Thoracic aorta (tissue), 2 donors: ENCODE data around the gene SUSD2. TPM values are rescaled to one million over a fixed set of nuclear protein-coding genes. Genes with fewer than 3 reads are reported as not detected.

ENCODE experiments used
- ATAC-seq: fragments of 150-250 bp; one replicate; pipeline ENCODE4 v1.8.0; 2017; ENCODE audit warnings: low read depth; ENCODE audit not compliant: insufficient number of reproducible peaks, low FRiP score
- DNase-seq: peaks from one replicate; pipeline ENCODE4 v3.0.0-alpha.2; 2020; ENCODE audit warnings: low spot score
- H3K27ac ChIP-seq, 2 donors: fragments of 200-600 bp; sonication (generic); 1 replicate in 1 of 2; 2 replicates in 1 of 2; pipeline ENCODE4 v1.5.1; 2016; ENCODE audit warnings: mild to moderate bottlenecking in 2 of 2, moderate library complexity in 2 of 2
- H3K27me3 ChIP-seq: fragments of 200-600 bp; sonication (generic); replicated peaks from 2 replicates; pipeline ENCODE4 v1.6.0; 2016; ENCODE audit warnings: mild to moderate bottlenecking; ENCODE audit not compliant: insufficient read depth
- H3K36me3 ChIP-seq: fragments of 200-600 bp; sonication (generic); one replicate; pipeline ENCODE4 v1.5.1; 2016
- H3K4me1 ChIP-seq, 2 donors: fragments of 200-600 bp; sonication (generic); 1 replicate in 1 of 2; 2 replicates in 1 of 2; pipeline versions ENCODE4 v1.5.1 to v1.6.0; 2016; ENCODE audit warnings: low read depth in 2 of 2, mild to moderate bottlenecking in 1 of 2; ENCODE audit not compliant: control insufficient read depth in 1 of 2
- H3K4me3 ChIP-seq: fragments of 200-600 bp; sonication (generic); 2 replicates; pipeline ENCODE4 v1.5.1; 2016; ENCODE audit warnings: mild to moderate bottlenecking
- H3K9me3 ChIP-seq: fragments of 200-600 bp; sonication (generic); 2 replicates; pipeline ENCODE4 v1.5.1; 2016
- total RNA-seq, 2 donors: library from RNA; depleted of rRNA; stranded (reverse); fragments of >200 nt; gene quantifications; one replicate each; pipeline versions ENCODE4 v1.1.0 to v1.2.3, GENCODE V29; 2016
- TF ChIP-seq, protein P1 (sequence below): fragments of 200-600 bp; sonication (generic); IDR thresholded peaks from one replicate; pipeline ENCODE4 v1.5.1; 2019; ENCODE audit warnings: antibody characterized with exemption

The SUSD2 gene
- total RNA-seq, 2 donors from 2014 or later = 16.8 to 43.2 TPM

DNA sequence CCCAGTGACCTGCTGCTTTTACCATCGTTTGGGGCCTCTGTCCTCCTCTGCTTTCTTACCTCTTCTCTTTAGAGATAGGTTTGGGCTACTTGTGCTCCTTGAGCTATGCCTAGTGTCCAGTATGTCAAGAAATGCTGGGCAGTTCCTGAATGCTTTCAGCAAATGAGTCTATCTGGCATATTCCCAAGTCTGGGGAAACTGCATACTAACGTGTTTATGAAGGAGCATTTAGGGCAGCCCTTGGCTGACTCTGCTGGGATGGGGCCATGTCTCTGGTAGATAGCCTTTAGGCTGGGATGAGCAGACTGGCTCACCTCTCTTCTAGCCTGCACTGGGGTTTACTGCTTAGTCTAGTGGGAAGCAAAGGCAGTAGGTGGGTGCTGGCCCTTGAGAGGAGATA lies 43.7 kb upstream of the SUSD2 start:
- no peak for ATAC-seq
- no peaks in the 10 kb centered on the region for H3K27me3 ChIP-seq
- H3K36me3 ChIP-seq = peaks cover 6% of the 10 kb centered on the region
- no peak overlapping the region for H3K4me3 ChIP-seq
- H3K9me3 ChIP-seq = no peaks in the 10 kb centered on the region
- peak overlapping the region; percentile 1 to 21 for H3K27ac ChIP-seq
- TF ChIP-seq, protein P1, sequence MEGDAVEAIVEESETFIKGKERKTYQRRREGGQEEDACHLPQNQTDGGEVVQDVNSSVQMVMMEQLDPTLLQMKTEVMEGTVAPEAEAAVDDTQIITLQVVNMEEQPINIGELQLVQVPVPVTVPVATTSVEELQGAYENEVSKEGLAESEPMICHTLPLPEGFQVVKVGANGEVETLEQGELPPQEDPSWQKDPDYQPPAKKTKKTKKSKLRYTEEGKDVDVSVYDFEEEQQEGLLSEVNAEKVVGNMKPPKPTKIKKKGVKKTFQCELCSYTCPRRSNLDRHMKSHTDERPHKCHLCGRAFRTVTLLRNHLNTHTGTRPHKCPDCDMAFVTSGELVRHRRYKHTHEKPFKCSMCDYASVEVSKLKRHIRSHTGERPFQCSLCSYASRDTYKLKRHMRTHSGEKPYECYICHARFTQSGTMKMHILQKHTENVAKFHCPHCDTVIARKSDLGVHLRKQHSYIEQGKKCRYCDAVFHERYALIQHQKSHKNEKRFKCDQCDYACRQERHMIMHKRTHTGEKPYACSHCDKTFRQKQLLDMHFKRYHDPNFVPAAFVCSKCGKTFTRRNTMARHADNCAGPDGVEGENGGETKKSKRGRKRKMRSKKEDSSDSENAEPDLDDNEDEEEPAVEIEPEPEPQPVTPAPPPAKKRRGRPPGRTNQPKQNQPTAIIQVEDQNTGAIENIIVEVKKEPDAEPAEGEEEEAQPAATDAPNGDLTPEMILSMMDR = no peak
- H3K4me1 ChIP-seq = peaks cover 29 to 60% of the 10 kb centered on the region in 2 donors
- DNase-seq = no peak

DNA sequence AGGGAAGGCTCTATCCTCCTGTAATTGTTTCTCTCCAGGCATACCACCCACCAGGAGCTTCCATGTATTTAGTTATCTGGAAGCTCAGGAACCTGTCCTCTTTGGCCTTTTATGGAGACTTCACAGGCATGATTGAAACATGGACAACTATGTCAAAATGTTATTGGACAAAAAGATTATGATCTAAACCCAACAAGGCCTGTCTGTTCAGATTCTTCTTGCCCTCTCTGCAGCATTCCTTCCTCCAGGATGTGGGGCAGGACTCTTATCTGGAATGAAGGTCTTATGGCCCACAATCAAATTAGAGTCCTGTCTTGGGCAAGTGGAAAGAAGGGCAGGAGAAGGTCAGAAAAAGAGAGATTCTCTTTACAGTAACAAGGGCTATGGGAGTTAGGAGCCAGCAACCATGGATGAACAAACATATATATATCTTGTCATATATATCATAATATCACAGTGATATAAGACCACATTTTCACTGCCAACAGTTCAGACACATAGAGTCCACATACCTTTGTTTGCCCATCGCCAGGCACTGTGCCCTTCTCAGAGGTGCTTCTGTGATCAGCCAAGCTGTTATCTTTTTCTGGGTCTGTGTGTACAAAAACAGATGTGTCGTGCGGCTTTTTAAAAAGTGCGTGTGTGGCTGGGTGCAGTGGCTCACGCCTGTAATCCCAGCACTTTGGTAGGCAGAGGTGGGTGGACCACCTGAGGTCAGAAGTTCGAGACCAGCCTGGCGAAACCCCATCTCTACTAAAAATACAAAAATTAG lies 42.5 kb upstream of the SUSD2 start:
- ATAC-seq = no peak
- Histone ChIP-seq H3K9me3 (no peaks in the 10 kb centered on the region), H3K36me3 (peaks cover 6% of the 10 kb centered on the region), H3K4me3 (no peak overlapping the region), H3K27me3 (no peaks in the 10 kb centered on the region), H3K27ac (peak overlapping the region in 1 of 2 donors; percentile 32), H3K4me1 (peaks cover 24 to 60% of the 10 kb centered on the region in 2 donors)
- TF ChIP-seq, protein P1 = no peak
- no peak for DNase-seq

DNA sequence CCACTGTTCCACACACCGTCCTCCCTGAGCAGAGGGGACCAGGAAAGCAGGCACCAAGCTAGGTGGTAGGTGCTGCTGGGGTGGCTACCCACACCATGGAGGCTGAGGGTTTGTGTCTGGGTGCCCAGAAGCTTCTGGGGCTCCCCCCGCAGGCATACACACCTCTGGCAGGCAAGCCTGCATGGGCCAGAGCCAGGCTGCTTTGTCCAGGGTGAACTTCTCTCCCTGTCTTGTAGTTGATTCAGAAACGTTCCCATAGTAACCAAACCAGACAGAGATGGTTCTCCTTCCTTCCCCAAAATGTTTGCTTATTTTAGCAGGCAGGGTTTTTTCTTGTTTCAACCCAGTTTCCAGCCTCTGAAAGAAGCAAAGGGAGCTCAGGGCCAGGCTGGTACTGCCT lies 40.9 kb upstream of the SUSD2 start:
- H3K4me1 ChIP-seq = peaks cover 29 to 69% of the 10 kb centered on the region in 2 donors
- TF ChIP-seq, protein P1 = no peak
- peak overlapping the region; percentile 81 to 91 for H3K27ac ChIP-seq
- H3K27me3 ChIP-seq = no peaks in the 10 kb centered on the region
- H3K4me3 ChIP-seq = no peak overlapping the region
- no peaks in the 10 kb centered on the region for H3K36me3 ChIP-seq
- ATAC-seq (no peak), DNase-seq (no peak)
- no peaks in the 10 kb centered on the region for H3K9me3 ChIP-seq

DNA sequence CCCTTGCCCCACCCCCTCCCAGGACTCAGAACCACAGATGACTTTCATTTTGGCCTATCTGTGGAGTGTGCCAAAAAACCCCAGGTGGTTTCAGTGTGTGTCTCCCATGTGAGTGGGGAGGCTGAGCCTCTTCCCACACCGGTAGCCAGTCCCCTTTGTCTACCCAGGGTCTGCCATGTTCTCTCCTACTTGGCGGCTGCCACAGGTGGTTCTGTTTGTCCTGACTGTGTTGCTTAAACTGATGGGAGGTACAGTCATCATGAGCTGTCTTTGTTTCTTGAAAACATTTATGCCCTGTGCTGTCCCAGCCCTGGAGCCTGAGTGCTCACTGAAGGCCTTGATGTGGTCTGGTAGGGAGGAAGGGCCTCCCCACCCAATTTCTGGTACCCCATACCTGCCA lies 39.7 kb upstream of the SUSD2 start:
- H3K27ac ChIP-seq = peak overlapping the region; percentile 81 to 91
- H3K9me3 ChIP-seq = no peaks in the 10 kb centered on the region
- DNase-seq (no peak), ATAC-seq (no peak)
- H3K36me3 ChIP-seq = no peaks in the 10 kb centered on the region
- H3K4me3 ChIP-seq = no peak overlapping the region
- TF ChIP-seq, protein P1 = no peak
- peaks cover 40 to 81% of the 10 kb centered on the region in 2 donors for H3K4me1 ChIP-seq
- H3K27me3 ChIP-seq = no peaks in the 10 kb centered on the region

DNA sequence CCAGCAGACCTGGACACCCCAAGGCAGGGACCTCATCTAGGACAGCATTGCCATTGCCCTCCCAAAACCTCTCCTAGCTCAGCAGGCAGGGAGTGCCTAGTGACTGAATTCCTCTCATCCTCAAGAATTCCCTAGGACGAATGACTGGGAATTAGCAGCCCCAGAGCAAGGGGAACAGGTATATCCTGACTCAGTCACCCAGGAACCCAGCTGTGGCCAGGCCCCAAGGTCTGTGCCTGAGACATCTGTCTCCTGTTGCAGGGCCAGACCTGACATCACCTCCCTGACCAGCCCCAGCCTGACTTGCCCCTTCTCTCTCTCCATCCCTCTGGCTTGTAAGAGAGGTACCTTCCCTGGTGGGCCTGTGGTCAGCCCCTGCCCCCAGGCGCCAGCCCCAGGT lies 39.0 kb upstream of the SUSD2 start:
- H3K4me1 ChIP-seq = peaks cover 41 to 81% of the 10 kb centered on the region in 2 donors
- H3K27me3 ChIP-seq = no peaks in the 10 kb centered on the region
- DNase-seq = no peak
- TF ChIP-seq, protein P1 = no peak
- no peak overlapping the region for H3K4me3 ChIP-seq
- H3K27ac ChIP-seq = peak overlapping the region; percentile 81 to 91
- no peak for ATAC-seq
- no peaks in the 10 kb centered on the region for H3K36me3 ChIP-seq
- no peaks in the 10 kb centered on the region for H3K9me3 ChIP-seq
